Loucy (cell line): Measurements from ENCODE around the gene RPTOR.
"Not testable (repeated sequence)": the region's sequence is repeated elsewhere in the genome, so short reads cannot be mapped to it uniquely, and the experiment has no call there.

Experiments used
- H2AFZ ChIP-seq: fragments of 200-600 bp; sonication (generic); 2 replicates; pipeline ENCODE4 v1.6.0; 2016; ENCODE audit warnings: antibody characterized with exemption, mild to moderate bottlenecking, low read length, moderate library complexity
- H3F3A ChIP-seq: fragments of 200-600 bp; 2 replicates; pipeline ENCODE4 v1.6.0; 2016; ENCODE audit warnings: antibody characterized with exemption, low read depth, mild to moderate bottlenecking
- H3K27me3 ChIP-seq: fragments of 200-600 bp; sonication (generic); 2 replicates; pipeline ENCODE4 v1.6.1; 2014; ENCODE audit warnings: low read length, mild to moderate bottlenecking; ENCODE audit not compliant: insufficient read depth, poor library complexity, severe bottlenecking
- H3K36me3 ChIP-seq: fragments of 200-600 bp; sonication (generic); 2 replicates; pipeline ENCODE4 v1.6.1; 2016; ENCODE audit warnings: low read length; ENCODE audit not compliant: insufficient read depth
- H3K4me1 ChIP-seq: fragments of 200-600 bp; sonication (generic); 2 replicates; pipeline ENCODE4 v1.5.1; 2014; ENCODE audit warnings: low read length, mild to moderate bottlenecking; ENCODE audit not compliant: insufficient read depth, poor library complexity, severe bottlenecking
- H3K4me2 ChIP-seq: fragments of 200-600 bp; sonication (generic); 2 replicates; pipeline ENCODE4 v1.6.0; 2014; ENCODE audit warnings: antibody characterized with exemption, low read length, low read depth, mild to moderate bottlenecking; ENCODE audit not compliant: poor library complexity, severe bottlenecking
- H3K4me3 ChIP-seq: fragments of 200-600 bp; sonication (generic); 2 replicates; pipeline ENCODE4 v1.5.1; 2014; ENCODE audit warnings: low read length, mild to moderate bottlenecking, mixed read lengths; ENCODE audit not compliant: poor library complexity, severe bottlenecking
- H3K79me2 ChIP-seq: fragments of 200-600 bp; sonication (generic); 2 replicates; pipeline ENCODE4 v1.6.1; 2014; ENCODE audit warnings: low read length; ENCODE audit not compliant: insufficient read depth
- H3K9ac ChIP-seq: fragments of 200-600 bp; sonication (generic); 2 replicates; pipeline ENCODE4 v1.6.0; 2014; ENCODE audit warnings: mild to moderate bottlenecking, low read depth, low read length, moderate library complexity; ENCODE audit not compliant: poor library complexity, severe bottlenecking
- H3K9me2 ChIP-seq: fragments of 200-600 bp; sonication (generic); replicated peaks from 2 replicates; pipeline ENCODE4 v1.6.1; 2016; ENCODE audit warnings: low read depth, low read length, mixed read lengths
- H3K9me3 ChIP-seq: fragments of 200-600 bp; sonication (generic); 2 replicates; pipeline ENCODE4 v1.6.1; 2014; ENCODE audit warnings: mild to moderate bottlenecking, antibody characterized with exemption, low read length, low read depth; ENCODE audit not compliant: insufficient read depth
- H4K20me1 ChIP-seq: fragments of 200-600 bp; sonication (generic); 2 replicates; pipeline ENCODE4 v1.6.0; 2014; ENCODE audit warnings: antibody characterized with exemption, low read length, mild to moderate bottlenecking; ENCODE audit not compliant: insufficient read depth, poor library complexity, severe bottlenecking
- CTCF ChIP-seq: fragments of 200-600 bp; sonication (generic); conservative IDR thresholded peaks from 2 replicates; pipeline ENCODE4 v1.5.1; 2014; ENCODE audit warnings: mild to moderate bottlenecking, antibody characterized with exemption, low read length
- EZH2phosphoT487 ChIP-seq: fragments of 200-600 bp; IDR thresholded peaks from 2 replicates; pipeline ENCODE4 v1.6.1; 2018; ENCODE audit warnings: antibody characterized with exemption, mild to moderate bottlenecking, moderate library complexity, borderline replicate concordance

The RPTOR gene

GRCh38 chr17:80696964-80697363 is 152.3 kb downstream of the RPTOR start:
- no peak overlapping the region for H3K9ac ChIP-seq

GRCh38 chr17:80698297-80698696 is 153.7 kb downstream of the RPTOR start:
- no peak overlapping the region for H3K9ac ChIP-seq
- no peaks in the 10 kb centered on the region for H3F3A ChIP-seq
- peaks cover 66% of the 10 kb centered on the region for H3K79me2 ChIP-seq
- no peak overlapping the region for H2AFZ ChIP-seq
- H3K27me3 ChIP-seq = no peaks in the 10 kb centered on the region
- H3K36me3 ChIP-seq = no peaks in the 10 kb centered on the region
- peaks cover 13% of the 10 kb centered on the region for H3K4me1 ChIP-seq
- H3K9me3 ChIP-seq = no peaks in the 10 kb centered on the region
- H3K4me2 ChIP-seq = no peak overlapping the region
- no peak overlapping the region for H3K4me3 ChIP-seq
- H3K9me2 ChIP-seq = no peaks in the 10 kb centered on the region
- TF ChIP-seq CTCF (no peak), EZH2phosphoT487 (no peak)
- no peaks in the 10 kb centered on the region for H4K20me1 ChIP-seq

More at GRCh38 chr17:80696964-80697363, 152.3 kb downstream of the RPTOR start:
- TF ChIP-seq EZH2phosphoT487 (no peak), CTCF (no peak)
- no peaks in the 10 kb centered on the region for H3K27me3 ChIP-seq
- H2AFZ ChIP-seq = no peak overlapping the region
- peaks cover 68% of the 10 kb centered on the region for H3K79me2 ChIP-seq
- H3K4me1 ChIP-seq = peaks cover 3% of the 10 kb centered on the region
- no peaks in the 10 kb centered on the region for H3K36me3 ChIP-seq
- no peaks in the 10 kb centered on the region for H3F3A ChIP-seq
- no peaks in the 10 kb centered on the region for H3K9me3 ChIP-seq
- H3K4me3 ChIP-seq = no peak overlapping the region
- H3K4me2 ChIP-seq = no peak overlapping the region
- H3K9me2 ChIP-seq = no peaks in the 10 kb centered on the region
- H4K20me1 ChIP-seq = no peaks in the 10 kb centered on the region

GRCh38 chr17:80699205-80699604 is 154.6 kb downstream of the RPTOR start:
- not testable (repeated sequence) for H3K36me3 ChIP-seq, H2AFZ ChIP-seq, H3K9me2 ChIP-seq, H3K4me2 ChIP-seq, H3K9me3 ChIP-seq, H3F3A ChIP-seq, H3K9ac ChIP-seq, H3K4me3 ChIP-seq, H3K27me3 ChIP-seq, H4K20me1 ChIP-seq
- peaks cover 63% of the 10 kb centered on the region for H3K79me2 ChIP-seq
- H3K4me1 ChIP-seq = peaks cover 21% of the 10 kb centered on the region

GRCh38 chr17:80701730-80702129 is 157.1 kb downstream of the RPTOR start:
- Histone ChIP-seq H3K4me1 (peaks cover 32% of the 10 kb centered on the region), H4K20me1 (no peaks in the 10 kb centered on the region), H3K79me2 (peaks cover 67% of the 10 kb centered on the region), H3K27me3 (no peaks in the 10 kb centered on the region), H3K9me2 (no peaks in the 10 kb centered on the region), H3K9me3 (no peaks in the 10 kb centered on the region), H3K4me2 (no peak overlapping the region), H3K4me3 (no peak overlapping the region), H3K36me3 (no peaks in the 10 kb centered on the region), H2AFZ (no peak overlapping the region), H3K9ac (no peak overlapping the region), H3F3A (no peaks in the 10 kb centered on the region)
- no peak for TF ChIP-seq CTCF
- no peak for TF ChIP-seq EZH2phosphoT487
